ENCODE results near the gene NPHP4. TPM values are rescaled to one million over a fixed set of nuclear protein-coding genes. Genes with fewer than 3 reads are reported as not detected.

Gene NPHP4
- total RNA-seq, 1 experiment from 2014 or later, result 20.0 TPM

DNA sequence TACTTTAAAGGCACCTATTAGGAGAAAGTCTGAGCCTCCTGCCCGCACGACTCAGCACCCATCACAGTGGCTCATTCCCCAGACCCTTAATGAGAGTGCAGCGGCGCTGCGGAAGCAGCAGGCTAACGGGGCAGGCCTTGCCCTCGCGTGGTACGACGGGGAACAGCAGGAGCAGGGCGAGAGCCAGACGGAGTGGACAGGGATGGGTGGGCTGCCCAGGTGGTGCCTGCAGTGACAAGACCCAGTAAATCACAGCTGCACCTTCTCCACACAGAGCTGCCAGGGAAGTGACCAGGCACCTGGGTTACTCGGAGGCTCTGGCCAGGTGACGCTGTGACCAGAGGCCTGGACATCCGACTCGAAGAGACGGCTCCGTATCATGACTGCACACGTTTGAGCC, 131.9 kb downstream of the NPHP4 start:
- no peaks in the 10 kb centered on the region for H3K9me3 ChIP-seq (ENCODE audit: control insufficient read depth in 1 of 2, insufficient read depth in 1 of 2, low read depth in 1 of 2, low read length in 2 of 2)
- DNase-seq (ENCODE audit: low read depth, low spot score) (no peak), ATAC-seq (no peak)
- RAD21 ChIA-PET (ENCODE audit: low non-redundant PET in 1 of 2, low total read pairs in 2 of 2, uncharacterized antibody in 2 of 2, unreplicated experiment in 2 of 2), result no interaction called here
- CTCF ChIA-PET, result no interaction called here
- POLR2A ChIA-PET, result no interaction called here
- H3K9me2 ChIP-seq (ENCODE audit: insufficient read depth), result no peaks in the 10 kb centered on the region
- H2AFZ ChIP-seq (ENCODE audit: low read depth, low read length, poor library complexity, severe bottlenecking), result no peak overlapping the region
- H3K27ac ChIP-seq (ENCODE audit: low read depth, low read length), result no peak overlapping the region
- no peaks in the 10 kb centered on the region for H4K20me1 ChIP-seq (ENCODE audit: insufficient read depth)
- intact Hi-C loops (cut with micrococcal nuclease), result no loop called here
- TF ChIP-seq ELF1 (IDR thresholded peaks at IDR 0.05; ENCODE audit: borderline replicate concordance, low read depth) (no peak), CBX3 (IDR thresholded peaks at IDR 0.05; ENCODE audit: low read depth) (no peak), POLR2A (IDR thresholded peaks at IDR 0.05; ENCODE audit: borderline replicate concordance, extremely low read depth, insufficient read depth, insufficient read length) (no peak), FOSL1 (IDR thresholded peaks at IDR 0.05; ENCODE audit: low read depth) (no peak), EZH2phosphoT487 (IDR thresholded peaks at IDR 0.05; ENCODE audit: borderline replicate concordance) (no peak), EGR1 (IDR thresholded peaks at IDR 0.05; ENCODE audit: low read depth) (no peak), YY1 (IDR thresholded peaks at IDR 0.05; ENCODE audit: extremely low read depth, insufficient replicate concordance, low read depth, low read length) (no peak)
- TF ChIP-seq, protein P1, sequence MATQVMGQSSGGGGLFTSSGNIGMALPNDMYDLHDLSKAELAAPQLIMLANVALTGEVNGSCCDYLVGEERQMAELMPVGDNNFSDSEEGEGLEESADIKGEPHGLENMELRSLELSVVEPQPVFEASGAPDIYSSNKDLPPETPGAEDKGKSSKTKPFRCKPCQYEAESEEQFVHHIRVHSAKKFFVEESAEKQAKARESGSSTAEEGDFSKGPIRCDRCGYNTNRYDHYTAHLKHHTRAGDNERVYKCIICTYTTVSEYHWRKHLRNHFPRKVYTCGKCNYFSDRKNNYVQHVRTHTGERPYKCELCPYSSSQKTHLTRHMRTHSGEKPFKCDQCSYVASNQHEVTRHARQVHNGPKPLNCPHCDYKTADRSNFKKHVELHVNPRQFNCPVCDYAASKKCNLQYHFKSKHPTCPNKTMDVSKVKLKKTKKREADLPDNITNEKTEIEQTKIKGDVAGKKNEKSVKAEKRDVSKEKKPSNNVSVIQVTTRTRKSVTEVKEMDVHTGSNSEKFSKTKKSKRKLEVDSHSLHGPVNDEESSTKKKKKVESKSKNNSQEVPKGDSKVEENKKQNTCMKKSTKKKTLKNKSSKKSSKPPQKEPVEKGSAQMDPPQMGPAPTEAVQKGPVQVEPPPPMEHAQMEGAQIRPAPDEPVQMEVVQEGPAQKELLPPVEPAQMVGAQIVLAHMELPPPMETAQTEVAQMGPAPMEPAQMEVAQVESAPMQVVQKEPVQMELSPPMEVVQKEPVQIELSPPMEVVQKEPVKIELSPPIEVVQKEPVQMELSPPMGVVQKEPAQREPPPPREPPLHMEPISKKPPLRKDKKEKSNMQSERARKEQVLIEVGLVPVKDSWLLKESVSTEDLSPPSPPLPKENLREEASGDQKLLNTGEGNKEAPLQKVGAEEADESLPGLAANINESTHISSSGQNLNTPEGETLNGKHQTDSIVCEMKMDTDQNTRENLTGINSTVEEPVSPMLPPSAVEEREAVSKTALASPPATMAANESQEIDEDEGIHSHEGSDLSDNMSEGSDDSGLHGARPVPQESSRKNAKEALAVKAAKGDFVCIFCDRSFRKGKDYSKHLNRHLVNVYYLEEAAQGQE (IDR thresholded peaks at IDR 0.05; ENCODE audit: low read depth), result no peak
- TF ChIP-seq, protein P2, sequence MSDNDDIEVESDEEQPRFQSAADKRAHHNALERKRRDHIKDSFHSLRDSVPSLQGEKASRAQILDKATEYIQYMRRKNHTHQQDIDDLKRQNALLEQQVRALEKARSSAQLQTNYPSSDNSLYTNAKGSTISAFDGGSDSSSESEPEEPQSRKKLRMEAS (IDR thresholded peaks at IDR 0.05), result no peak
- no peak overlapping the region for H3K9ac ChIP-seq (ENCODE audit: low read length)
- no peaks in the 10 kb centered on the region for H3K27me3 ChIP-seq (ENCODE audit: insufficient read depth, low read length)
- no peaks in the 10 kb centered on the region for H3K79me2 ChIP-seq (ENCODE audit: insufficient read depth, low read length)
- peaks cover 0 to 14% of the 10 kb centered on the region in 2 experiments; a peak in 2 of 4 replicates for H3K4me1 ChIP-seq (ENCODE audit: control insufficient read depth in 1 of 2, insufficient read depth in 2 of 2, low read length in 2 of 2)
- H3K4me3 ChIP-seq (replicated peaks in 1 of 2; ENCODE audit: low read depth in 1 of 2, low read length in 2 of 2), result no peak overlapping the region
- no peaks in the 10 kb centered on the region; a peak in 1 of 4 replicates for H3K36me3 ChIP-seq (ENCODE audit: control insufficient read depth in 1 of 2, insufficient read depth in 2 of 2, low read length in 2 of 2)
- no TSS peak for BruUV-seq (replicated peaks)
- no peak overlapping the region for H3K4me2 ChIP-seq (ENCODE audit: low read length)
